H9 (cell line): ENCODE data around the gene HSPB1. TPM values are rescaled to one million over a fixed set of nuclear protein-coding genes. Genes with fewer than 3 reads are reported as not detected.

ENCODE experiments used
- DNase-seq: peaks from one replicate; pipeline ENCODE4 v3.0.0-alpha.2; 2017
- H2AFZ ChIP-seq: one replicate; pipeline ENCODE4 v1.6.1; 2013; ENCODE audit warnings: mild to moderate bottlenecking, low read length, control low read depth, moderate library complexity
- H2AK5ac ChIP-seq: 2 replicates; pipeline ENCODE4 v1.6.1; 2013; ENCODE audit warnings: low read length, control low read depth, mixed read lengths; ENCODE audit not compliant: insufficient read length
- H2BK120ac ChIP-seq: one replicate; pipeline ENCODE4 v1.6.1; 2013; ENCODE audit warnings: low read depth, mild to moderate bottlenecking, low read length, control low read depth, inconsistent platforms; ENCODE audit not compliant: poor library complexity, severe bottlenecking
- H2BK12ac ChIP-seq: 2 replicates; pipeline ENCODE4 v1.6.1; 2013; ENCODE audit warnings: low read length, control low read depth, mixed read lengths, low read depth; ENCODE audit not compliant: insufficient read length
- H2BK15ac ChIP-seq: 2 replicates; pipeline ENCODE4 v1.6.1; 2013; ENCODE audit warnings: low read depth, low read length, control low read depth
- H2BK20ac ChIP-seq: one replicate; pipeline ENCODE4 v1.6.1; 2013; ENCODE audit warnings: low read depth, mild to moderate bottlenecking, low read length, control low read depth, inconsistent platforms; ENCODE audit not compliant: poor library complexity, severe bottlenecking
- H2BK5ac ChIP-seq: 2 replicates; pipeline ENCODE4 v1.6.1; 2013; ENCODE audit warnings: low read length, control low read depth, mixed read lengths; ENCODE audit not compliant: insufficient read length
- H3K14ac ChIP-seq: 2 replicates; pipeline ENCODE4 v1.6.1; 2013; ENCODE audit warnings: low read length, control low read depth; ENCODE audit not compliant: insufficient read depth
- H3K18ac ChIP-seq: 2 replicates; pipeline ENCODE4 v1.6.1; 2013; ENCODE audit warnings: low read depth, mild to moderate bottlenecking, mixed read lengths, low read length, control low read depth; ENCODE audit not compliant: insufficient read length
- H3K23ac ChIP-seq: 2 replicates; pipeline ENCODE4 v1.6.1; 2013; ENCODE audit warnings: low read length, control low read depth, mixed read lengths, low read depth; ENCODE audit not compliant: insufficient read length
- H3K23me2 ChIP-seq: 2 replicates; pipeline ENCODE4 v1.6.1; 2013; ENCODE audit warnings: low read depth, mild to moderate bottlenecking, mixed read lengths, low read length, control low read depth; ENCODE audit not compliant: insufficient read length, poor library complexity, severe bottlenecking
- H3K27ac ChIP-seq: 2 replicates; pipeline ENCODE4 v1.5.1; 2013; ENCODE audit warnings: low read length, control low read depth, mixed read lengths, low read depth; ENCODE audit not compliant: insufficient read length
- H3K27me3 ChIP-seq: 2 replicates; pipeline ENCODE4 v1.6.1; 2013; ENCODE audit warnings: low read length, control low read depth, inconsistent platforms; ENCODE audit not compliant: insufficient read depth
- H3K4ac ChIP-seq: 2 replicates; pipeline ENCODE4 v1.6.1; 2013; ENCODE audit warnings: low read depth, mild to moderate bottlenecking, control low read depth, inconsistent platforms, low read length, moderate library complexity
- H3K4me1 ChIP-seq: 2 replicates; pipeline ENCODE4 v1.6.1; 2013; ENCODE audit warnings: low read length, control low read depth, inconsistent platforms; ENCODE audit not compliant: insufficient read depth
- H3K4me2 ChIP-seq: 2 replicates; pipeline ENCODE4 v1.6.1; 2013; ENCODE audit warnings: low read length, control low read depth, mixed read lengths; ENCODE audit not compliant: insufficient read length, insufficient read depth
- H3K56ac ChIP-seq: 2 replicates; pipeline ENCODE4 v1.6.1; 2013; ENCODE audit warnings: low read depth, mild to moderate bottlenecking, mixed read lengths, low read length, control low read depth; ENCODE audit not compliant: insufficient read length
- H3K79me1 ChIP-seq: 2 replicates; pipeline ENCODE4 v1.6.1; 2013; ENCODE audit warnings: low read depth, mild to moderate bottlenecking, moderate library complexity, low read length, control low read depth, inconsistent platforms; ENCODE audit not compliant: insufficient read depth, poor library complexity, severe bottlenecking
- H3K79me2 ChIP-seq: 2 replicates; pipeline ENCODE4 v1.6.1; 2013; ENCODE audit warnings: low read length, control low read depth, inconsistent platforms; ENCODE audit not compliant: insufficient read depth
- H3K9ac ChIP-seq: 2 replicates; pipeline ENCODE4 v1.6.1; 2013; ENCODE audit warnings: low read length, control low read depth, mixed read lengths; ENCODE audit not compliant: insufficient read length; ENCODE audit errors: extremely low read depth
- H3K9me3 ChIP-seq: one replicate; pipeline ENCODE4 v1.6.1; 2013; ENCODE audit warnings: low read depth, low read length, inconsistent platforms; ENCODE audit not compliant: control insufficient read depth
- H3T11ph ChIP-seq: one replicate; pipeline ENCODE4 v1.6.1; 2013; ENCODE audit warnings: mild to moderate bottlenecking, low read length, control low read depth, inconsistent platforms
- H4K20me1 ChIP-seq: one replicate; pipeline ENCODE4 v1.6.1; 2013; ENCODE audit not compliant: control insufficient read depth, insufficient read length, insufficient read depth
- H4K5ac ChIP-seq: 2 replicates; pipeline ENCODE4 v1.6.1; 2013; ENCODE audit warnings: low read depth, mild to moderate bottlenecking, mixed read lengths, low read length, control low read depth; ENCODE audit not compliant: insufficient read length
- H4K8ac ChIP-seq: replicated peaks from 2 replicates; pipeline ENCODE4 v1.6.1; 2013; ENCODE audit warnings: low read length, control low read depth, mixed read lengths, low read depth; ENCODE audit not compliant: insufficient read length
- H4K91ac ChIP-seq: 2 replicates; pipeline ENCODE4 v1.6.1; 2013; ENCODE audit warnings: low read depth, mild to moderate bottlenecking, moderate library complexity, mixed read lengths, low read length, control low read depth; ENCODE audit not compliant: insufficient read length
- H3K27ac Mint-ChIP-seq, 3 experiments: 2 replicates in 2 of 3; 3 replicates in 1 of 3; pipeline ENCODE4 v1.8.0; 2020 to 2021; ENCODE audit warnings: mixed read lengths in 3 of 3, mild to moderate bottlenecking in 1 of 3, moderate library complexity in 1 of 3
- H3K27me3 Mint-ChIP-seq: 2 replicates; pipeline ENCODE4 v1.8.0; 2021; ENCODE audit warnings: low read depth, mild to moderate bottlenecking, moderate library complexity, mixed read lengths
- H3K36me3 Mint-ChIP-seq, 3 experiments: 2 replicates in 2 of 3; 3 replicates in 1 of 3; pipeline ENCODE4 v1.8.0; 2020 to 2021; ENCODE audit warnings: low read depth in 3 of 3, mixed read lengths in 3 of 3; ENCODE audit not compliant: insufficient read depth in 1 of 3
- H3K4me1 Mint-ChIP-seq, 2 experiments: 2 replicates each; pipeline ENCODE4 v1.8.0; 2020; ENCODE audit warnings: mixed read lengths in 2 of 2
- H3K4me3 Mint-ChIP-seq, 2 experiments: 2 replicates in 1 of 2; 3 replicates in 1 of 2; pipeline ENCODE4 v1.8.0; 2020 to 2021; ENCODE audit warnings: mild to moderate bottlenecking in 2 of 2, mixed read lengths in 2 of 2, moderate library complexity in 1 of 2
- H3K9me3 Mint-ChIP-seq, 2 experiments: 2 replicates in 1 of 2; 3 replicates in 1 of 2; pipeline ENCODE4 v1.8.0; 2020; ENCODE audit warnings: mild to moderate bottlenecking in 2 of 2, mixed read lengths in 2 of 2, moderate library complexity in 1 of 2
- WGBS: extraction: QIAGEN DNeasy Blood & Tissue Kit; methylation state at CpG from one replicate; pipeline ENCODE4 v1.1.7; 2013; ENCODE audit warnings: missing lambda C conversion rate, low lambda C conversion rate, mixed read lengths; ENCODE audit not compliant: insufficient read length; ENCODE audit errors: extremely low coverage; 5-methylcytosine and 5-hydroxymethylcytosine counted together
- total RNA-seq: library from RNA; stranded (reverse); gene quantifications from 2 replicates; pipeline ENCODE4 v1.2.1, GENCODE V29; 2021
- TF ChIP-seq, protein P1 (sequence below): fragments of 200-600 bp; sonication (generic); conservative IDR thresholded peaks from 3 replicates; pipeline ENCODE4 v1.8.0; 2021; ENCODE audit warnings: antibody characterized with exemption, mild to moderate bottlenecking

HSPB1 gene
- total RNA-seq, 1 experiment from 2014 or later, result 186 TPM

GRCh38 chr7:76265299-76265698 is 37.2 kb upstream of the HSPB1 start:
- peaks cover 22% of the 10 kb centered on the region for H3K27me3 Mint-ChIP-seq
- Histone ChIP-seq H3T11ph (no peak overlapping the region), H2AFZ (no peak overlapping the region), H4K5ac (no peak overlapping the region), H2BK120ac (no peak overlapping the region), H3K27me3 (no peaks in the 10 kb centered on the region), H3K4me2 (no peak overlapping the region), H3K4me1 (peaks cover 13% of the 10 kb centered on the region; the same call in 1 of the 2 replicates), H3K23me2 (peaks cover 9% of the 10 kb centered on the region), H3K23ac (no peak overlapping the region), H2BK5ac (no peak overlapping the region), H3K14ac (no peak overlapping the region), H3K9ac (no peak overlapping the region), H2BK20ac (no peak overlapping the region), H3K4ac (no peak overlapping the region), H4K20me1 (no peaks in the 10 kb centered on the region), H2BK12ac (no peak overlapping the region), H3K9me3 (no peaks in the 10 kb centered on the region), H3K79me1 (no peaks in the 10 kb centered on the region), H4K8ac (no peak overlapping the region), H2AK5ac (no peak overlapping the region), H2BK15ac (no peak overlapping the region), H3K56ac (no peak overlapping the region), H3K27ac (no peak overlapping the region), H4K91ac (no peak overlapping the region), H3K18ac (no peak overlapping the region), H3K79me2 (no peaks in the 10 kb centered on the region)
- TF ChIP-seq, protein P1, sequence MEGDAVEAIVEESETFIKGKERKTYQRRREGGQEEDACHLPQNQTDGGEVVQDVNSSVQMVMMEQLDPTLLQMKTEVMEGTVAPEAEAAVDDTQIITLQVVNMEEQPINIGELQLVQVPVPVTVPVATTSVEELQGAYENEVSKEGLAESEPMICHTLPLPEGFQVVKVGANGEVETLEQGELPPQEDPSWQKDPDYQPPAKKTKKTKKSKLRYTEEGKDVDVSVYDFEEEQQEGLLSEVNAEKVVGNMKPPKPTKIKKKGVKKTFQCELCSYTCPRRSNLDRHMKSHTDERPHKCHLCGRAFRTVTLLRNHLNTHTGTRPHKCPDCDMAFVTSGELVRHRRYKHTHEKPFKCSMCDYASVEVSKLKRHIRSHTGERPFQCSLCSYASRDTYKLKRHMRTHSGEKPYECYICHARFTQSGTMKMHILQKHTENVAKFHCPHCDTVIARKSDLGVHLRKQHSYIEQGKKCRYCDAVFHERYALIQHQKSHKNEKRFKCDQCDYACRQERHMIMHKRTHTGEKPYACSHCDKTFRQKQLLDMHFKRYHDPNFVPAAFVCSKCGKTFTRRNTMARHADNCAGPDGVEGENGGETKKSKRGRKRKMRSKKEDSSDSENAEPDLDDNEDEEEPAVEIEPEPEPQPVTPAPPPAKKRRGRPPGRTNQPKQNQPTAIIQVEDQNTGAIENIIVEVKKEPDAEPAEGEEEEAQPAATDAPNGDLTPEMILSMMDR, result no peak
- peak overlapping the region in 1 of 2 experiments; percentile 35; a peak in 1 of 5 replicates for H3K4me3 Mint-ChIP-seq
- H3K36me3 Mint-ChIP-seq, result no peaks in the 10 kb centered on the region
- no peaks in the 10 kb centered on the region for H3K9me3 Mint-ChIP-seq
- no peak overlapping the region for H3K27ac Mint-ChIP-seq
- WGBS, result no CpG with 5 or more reads among the region's 7 CpGs
- H3K4me1 Mint-ChIP-seq, result peaks cover 45 to 49% of the 10 kb centered on the region in 2 experiments
- no peak for DNase-seq
